Caco-2 (cell line): ENCODE measurements around the gene ZNF296. TPM values are rescaled to one million over a fixed set of nuclear protein-coding genes. Genes with fewer than 3 reads are reported as not detected.

Experiments
- BruUV-seq: library from RNA; stranded (reverse); fragments of 400-500 nt; replicated peaks from 2 replicates; lab custom pipeline; 2021; lab: Mats Ljungman, UMichigan
- CTCF ChIA-PET: fragments of 300-600 bp; sonication (Branson Sonifier 250); formaldehyde crosslinking; loops from one replicate; lab custom pipeline; 2022; ENCODE audit warnings: antibody characterized with exemption; lab: Charles Lee
- POLR2A ChIA-PET: fragments of 300-600 bp; sonication (Branson Sonifier 250); formaldehyde crosslinking; loops from one replicate; lab custom pipeline; 2022; ENCODE audit warnings: antibody characterized with exemption; lab: Charles Lee
- DNase-seq, 2 experiments: peaks; one replicate each; pipeline versions ENCODE4 v3.0.0 to v3.0.0-alpha.2; 2020 to 2022
- H3K27me3 ChIP-seq: replicated peaks from 2 replicates; pipeline ENCODE4 v1.6.0; 2011; ENCODE audit warnings: low read length; ENCODE audit not compliant: control insufficient read depth, insufficient read depth
- H3K36me3 ChIP-seq: 2 replicates; pipeline ENCODE4 v1.5.1; 2011; ENCODE audit warnings: low read length; ENCODE audit not compliant: control insufficient read depth, insufficient read depth
- H3K4me1 ChIP-seq: fragments of 250-450 bp; sonication (Bioruptor Pico); 2 replicates; pipeline ENCODE4 v1.5.1; 2020; ENCODE audit warnings: mild to moderate bottlenecking
- H3K4me3 ChIP-seq: 2 replicates; pipeline ENCODE4 v1.5.1; 2011; ENCODE audit warnings: low read depth, mild to moderate bottlenecking, control low read depth, low read length
- H3K9me3 ChIP-seq: fragments of 250-450 bp; sonication (Bioruptor Pico); 2 replicates; pipeline ENCODE4 v1.5.1; 2020; ENCODE audit warnings: mild to moderate bottlenecking, moderate library complexity
- H3K27ac Mint-ChIP-seq: one replicate; pipeline ENCODE4 v1.8.0; 2022; ENCODE audit warnings: mixed read lengths; ENCODE audit not compliant: unreplicated experiment
- H3K27me3 Mint-ChIP-seq: one replicate; pipeline ENCODE4 v1.8.0; 2022; ENCODE audit warnings: mixed read lengths; ENCODE audit not compliant: insufficient read depth, unreplicated experiment
- H3K36me3 Mint-ChIP-seq: one replicate; pipeline ENCODE4 v1.8.0; 2022; ENCODE audit warnings: mild to moderate bottlenecking, mixed read lengths; ENCODE audit not compliant: insufficient read depth, unreplicated experiment
- H3K4me1 Mint-ChIP-seq: one replicate; pipeline ENCODE4 v1.8.0; 2022; ENCODE audit warnings: low read depth, mixed read lengths; ENCODE audit not compliant: unreplicated experiment
- H3K4me3 Mint-ChIP-seq: one replicate; pipeline ENCODE4 v1.8.0; 2022; ENCODE audit warnings: mild to moderate bottlenecking, moderate library complexity, mixed read lengths; ENCODE audit not compliant: unreplicated experiment
- H3K9me3 Mint-ChIP-seq: one replicate; pipeline ENCODE4 v1.8.0; 2022; ENCODE audit warnings: mixed read lengths; ENCODE audit not compliant: unreplicated experiment
- intact Hi-C: fragments of 100-400 bp; cut with micrococcal nuclease; formaldehyde crosslinking; loops from one replicate; pipeline ENCODE4 v1.10.0; 2022; ENCODE audit not compliant: unreplicated experiment
- total RNA-seq: library from RNA; stranded (reverse); gene quantifications from 2 replicates; pipeline ENCODE4 v1.2.3, GENCODE V29; 2022
- TF ChIP-seq, protein P1 (sequence below), 2 experiments: fragments of 200-600 bp in 1 of 2; IDR thresholded peaks; 1 replicate in 1 of 2; 2 replicates in 1 of 2; pipeline versions ENCODE4 v1.5.1 to v1.8.0; 2011 to 2022; ENCODE audit warnings: antibody characterized with exemption in 1 of 2, control low read depth in 1 of 2, inconsistent platforms in 1 of 2, low read depth in 1 of 2, low read length in 1 of 2, mild to moderate bottlenecking in 1 of 2, moderate library complexity in 1 of 2; ENCODE audit not compliant: insufficient read depth in 1 of 2, severe bottlenecking in 1 of 2, unreplicated experiment in 1 of 2

The ZNF296 gene
- total RNA-seq, 1 experiment from 2014 or later, result 9.4 TPM

GRCh38 chr19:45075301-45076028, 813 bp downstream of the ZNF296 start:
- no peaks in the 10 kb centered on the region for H3K27me3 ChIP-seq
- CTCF ChIA-PET, result interaction anchor here (0.6 to 2.0 kb wide), 4 partner anchors 16 to 276 kb away, joined by 3 to 7 read pairs (median 5); partner anchors contain the start of gene CLASRP
- BruUV-seq, result no TSS peak
- H3K9me3 ChIP-seq, result no peaks in the 10 kb centered on the region
- POLR2A ChIA-PET, result interaction anchor here (0.6 to 2.9 kb wide), 3 partner anchors 16 to 381 kb away, joined by 3 to 14 read pairs (median 8); no protein-coding TSS in a partner anchor
- peak overlapping the region; percentile 89 for H3K4me3 ChIP-seq
- peaks cover 1% of the 10 kb centered on the region; the same call in 1 of the 2 replicates for H3K36me3 ChIP-seq
- peak; percentile 74 to 83 for DNase-seq
- intact Hi-C loops, result loop anchor here (1.0 to 10.0 kb wide), 3 partner anchors 16 to 171 kb away; partner anchors contain the start of genes APOE and RELB
- TF ChIP-seq, protein P1, sequence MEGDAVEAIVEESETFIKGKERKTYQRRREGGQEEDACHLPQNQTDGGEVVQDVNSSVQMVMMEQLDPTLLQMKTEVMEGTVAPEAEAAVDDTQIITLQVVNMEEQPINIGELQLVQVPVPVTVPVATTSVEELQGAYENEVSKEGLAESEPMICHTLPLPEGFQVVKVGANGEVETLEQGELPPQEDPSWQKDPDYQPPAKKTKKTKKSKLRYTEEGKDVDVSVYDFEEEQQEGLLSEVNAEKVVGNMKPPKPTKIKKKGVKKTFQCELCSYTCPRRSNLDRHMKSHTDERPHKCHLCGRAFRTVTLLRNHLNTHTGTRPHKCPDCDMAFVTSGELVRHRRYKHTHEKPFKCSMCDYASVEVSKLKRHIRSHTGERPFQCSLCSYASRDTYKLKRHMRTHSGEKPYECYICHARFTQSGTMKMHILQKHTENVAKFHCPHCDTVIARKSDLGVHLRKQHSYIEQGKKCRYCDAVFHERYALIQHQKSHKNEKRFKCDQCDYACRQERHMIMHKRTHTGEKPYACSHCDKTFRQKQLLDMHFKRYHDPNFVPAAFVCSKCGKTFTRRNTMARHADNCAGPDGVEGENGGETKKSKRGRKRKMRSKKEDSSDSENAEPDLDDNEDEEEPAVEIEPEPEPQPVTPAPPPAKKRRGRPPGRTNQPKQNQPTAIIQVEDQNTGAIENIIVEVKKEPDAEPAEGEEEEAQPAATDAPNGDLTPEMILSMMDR (IDR thresholded peaks at IDR 0.05; ENCODE audit: insufficient read depth in 1 of 2, low read depth in 1 of 2, low read length in 1 of 2, severe bottlenecking in 1 of 2, unreplicated experiment in 1 of 2), result no peak
- Mint-ChIP-seq H3K27ac (no peak overlapping the region), H3K4me3 (peak overlapping the region; percentile 82), H3K36me3 (peaks cover 46% of the 10 kb centered on the region), H3K27me3 (no peaks in the 10 kb centered on the region), H3K9me3 (no peaks in the 10 kb centered on the region), H3K4me1 (peaks cover 16% of the 10 kb centered on the region)
- peaks cover 24% of the 10 kb centered on the region for H3K4me1 ChIP-seq

DNA sequence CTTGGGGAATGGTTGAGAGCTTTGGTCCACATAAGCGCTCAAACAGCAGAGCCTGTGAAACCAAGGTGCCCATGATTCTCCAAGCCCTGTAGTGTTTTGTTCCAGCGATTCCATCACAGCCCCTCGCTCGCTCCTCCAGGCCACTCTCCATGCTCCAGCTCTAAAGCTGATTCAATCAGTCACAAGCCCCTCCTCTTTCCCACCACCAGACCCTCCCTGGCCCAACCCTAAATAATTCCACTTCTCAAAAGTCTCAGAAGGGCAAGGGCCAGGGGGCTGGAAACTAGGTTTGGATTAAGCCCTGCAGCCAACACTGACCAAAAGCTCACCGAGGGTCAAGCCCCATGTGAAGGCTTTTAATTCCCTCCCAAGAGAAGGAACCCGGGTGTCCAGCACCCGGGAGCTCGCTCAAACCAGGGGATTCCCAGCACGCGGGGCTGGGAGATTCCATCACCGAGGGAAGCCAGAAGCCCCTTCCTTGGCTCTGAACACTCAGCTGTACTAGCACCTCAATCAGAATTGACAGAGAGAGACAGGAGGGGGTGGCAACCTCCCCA, 1.5 kb downstream of the ZNF296 start:
- H3K4me3 Mint-ChIP-seq, result peak overlapping the region; percentile 82
- TF ChIP-seq, protein P1 (IDR thresholded peaks at IDR 0.05; ENCODE audit: insufficient read depth in 1 of 2, low read depth in 1 of 2, low read length in 1 of 2, severe bottlenecking in 1 of 2, unreplicated experiment in 1 of 2), result no peak
- Histone ChIP-seq H3K27me3 (no peaks in the 10 kb centered on the region), H3K4me3 (peak overlapping the region; percentile 89), H3K9me3 (no peaks in the 10 kb centered on the region), H3K36me3 (peaks cover 1% of the 10 kb centered on the region; the same call in 1 of the 2 replicates), H3K4me1 (peaks cover 20% of the 10 kb centered on the region)
- no peak for DNase-seq
- BruUV-seq, result TSS peak; percentile 74
- H3K9me3 Mint-ChIP-seq, result no peaks in the 10 kb centered on the region
- H3K36me3 Mint-ChIP-seq, result peaks cover 46% of the 10 kb centered on the region
- CTCF ChIA-PET, result interaction anchor here (0.7 to 2.0 kb wide), 3 partner anchors 15 to 36 kb away, joined by 3 to 7 read pairs (median 6); partner anchors contain the start of gene CLASRP
- no peaks in the 10 kb centered on the region for H3K27me3 Mint-ChIP-seq
- H3K27ac Mint-ChIP-seq, result no peak overlapping the region
- peaks cover 16% of the 10 kb centered on the region for H3K4me1 Mint-ChIP-seq
- intact Hi-C loops, result loop anchor here (5.0 to 10.0 kb wide), 2 partner anchors 73 to 170 kb away; partner anchors contain the start of genes APOE and RELB
- POLR2A ChIA-PET, result interaction anchor here (2.9 kb wide), 1 partner anchor 17 kb away, joined by 14 read pairs; no protein-coding TSS in a partner anchor
